Stimulated activated CD4-positive, alpha-beta T cell treated with anti-CD3 and anti-CD28 coated beads, Interleukin-12 subunit alpha, Interleukin-12 subunit beta, amount 100 ng/mL, for 24 hours (primary cell): ENCODE data around the gene TMPRSS9.
A peak's percentile ranks its signal among the peaks of the same experiment; 100 is the strongest.

Experiments used
- DNase-seq, 2 experiments: peaks; one replicate each; pipeline ENCODE4 v3.0.0-alpha.2; 2020; ENCODE audit warnings: low read depth in 2 of 2

Gene TMPRSS9

DNA sequence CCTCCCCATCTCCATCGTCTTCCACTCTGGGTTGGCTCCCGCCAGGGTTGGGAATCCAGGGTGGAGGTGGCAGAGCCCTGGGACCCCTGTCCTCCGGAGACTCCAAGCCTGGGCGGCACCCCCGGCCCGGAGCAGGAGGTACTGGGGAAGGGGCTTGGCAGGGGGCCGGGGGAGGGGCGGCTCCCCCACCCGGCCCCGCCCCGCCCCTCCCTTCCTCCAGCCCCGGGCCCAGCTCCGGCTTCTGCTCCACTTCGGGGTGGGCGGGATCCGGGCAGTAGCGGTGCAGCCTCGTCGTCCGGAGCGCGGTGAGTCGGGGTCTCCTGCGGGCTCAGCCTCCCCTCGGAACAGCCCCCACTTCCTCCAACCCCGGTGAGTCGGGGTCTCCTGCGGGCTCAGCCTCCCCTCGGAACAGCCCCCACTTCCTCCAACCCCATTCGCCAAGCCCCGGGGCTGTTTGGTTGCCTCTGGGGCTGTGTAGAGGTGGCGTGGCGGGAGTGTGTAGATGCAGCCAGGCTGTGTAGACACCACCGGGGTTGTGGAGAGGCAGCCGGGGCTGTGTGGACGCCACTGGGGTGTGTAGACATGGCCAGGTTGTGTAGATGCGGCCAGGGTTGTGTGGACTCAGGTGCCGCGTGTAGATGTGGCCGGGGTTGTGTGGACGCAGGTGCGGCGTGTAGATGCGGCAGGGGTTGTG is at the start of gene TMPRSS9:
TSS of gene TMPRSS9 (plus strand) at position 274 of the 694 bp plus-strand sequence. CDS start 29,521 bp downstream, outside the sequence.
- no peak for DNase-seq

DNA sequence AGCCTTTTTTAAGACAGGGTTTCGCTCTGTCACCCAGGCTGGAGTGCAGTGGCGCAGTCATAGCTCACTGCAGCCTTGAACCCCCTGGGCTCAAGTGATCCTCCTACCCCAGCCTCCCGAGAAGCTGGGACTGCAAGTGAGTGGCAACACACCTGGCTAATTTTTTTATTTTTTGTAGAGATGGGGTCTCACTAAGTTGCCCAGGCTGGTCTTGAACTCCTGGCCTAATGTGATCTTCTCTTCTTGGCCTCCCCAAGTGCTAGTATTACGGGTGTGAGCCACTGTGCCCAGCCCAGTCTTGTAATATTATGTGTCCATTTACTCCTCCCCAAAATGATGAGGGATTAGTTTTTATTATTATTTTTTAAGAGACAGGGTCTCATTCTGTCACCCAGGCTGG is 49.0 kb upstream of the TMPRSS9 start:
- no peak for DNase-seq

DNA sequence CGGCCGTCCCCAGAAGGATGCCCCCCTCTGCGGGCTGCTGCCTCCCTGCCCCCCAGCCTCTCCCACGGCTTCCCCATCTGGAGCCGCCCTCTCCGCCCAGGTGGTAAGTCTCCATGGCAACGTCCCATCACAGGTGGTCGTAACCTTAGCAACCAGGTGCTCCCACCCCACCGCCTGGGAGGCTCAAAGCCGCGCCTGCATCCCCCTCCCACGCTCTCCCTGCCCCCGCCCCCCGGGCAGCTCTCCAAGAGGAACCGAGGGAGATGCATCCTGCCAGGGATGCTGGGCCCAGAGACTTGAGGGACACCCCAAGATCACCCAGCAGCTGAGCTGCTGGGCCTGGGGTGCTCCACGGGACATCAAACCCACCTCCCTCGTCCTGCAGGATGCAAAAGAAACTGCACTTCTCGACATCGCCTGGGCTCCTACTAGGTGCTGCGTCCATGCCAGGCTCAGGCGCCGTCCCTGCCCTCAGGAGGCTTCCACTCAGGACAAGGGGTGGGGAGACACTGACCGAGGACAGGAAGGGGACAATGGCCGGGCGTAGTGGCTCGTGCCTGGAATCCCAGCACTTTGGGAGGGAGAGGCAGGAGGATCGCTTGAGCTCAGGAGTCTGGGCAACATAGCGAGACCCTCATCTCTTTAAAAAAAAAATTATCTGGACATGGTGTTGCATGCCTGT is 47.1 kb upstream of the TMPRSS9 start:
- no peak for DNase-seq

DNA sequence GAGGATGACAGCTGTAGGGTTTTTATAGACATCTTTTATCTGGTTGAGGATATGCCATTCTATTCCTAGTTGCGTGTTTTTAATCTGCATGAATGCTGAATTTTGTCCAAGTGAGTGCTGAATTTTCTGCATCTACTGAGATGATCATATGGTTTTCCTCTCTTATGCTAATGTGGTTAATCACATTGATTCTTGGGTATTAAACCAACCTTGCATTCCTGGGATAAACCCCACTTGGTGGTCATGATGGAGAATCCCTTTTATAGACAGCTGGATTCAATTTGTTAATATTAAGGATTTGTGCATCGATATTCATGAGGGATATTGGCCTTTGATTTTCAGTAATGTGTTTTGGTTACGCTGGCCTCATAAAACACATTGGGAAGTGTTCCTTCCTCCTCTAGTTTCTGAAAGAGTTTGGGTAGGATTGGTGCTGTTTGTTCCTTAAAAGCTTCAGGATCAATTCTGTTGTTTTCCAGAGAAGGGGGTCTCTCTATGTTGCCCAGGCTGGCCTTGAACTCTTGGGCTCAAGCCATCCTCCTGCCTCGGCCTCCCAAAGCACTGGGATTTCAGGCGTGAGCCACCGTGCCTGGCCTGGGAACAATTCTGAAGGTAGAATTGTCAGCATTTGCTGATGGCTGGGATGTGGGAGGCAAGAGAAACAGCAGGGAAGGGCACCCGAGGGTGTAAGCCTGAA is 44.8 kb upstream of the TMPRSS9 start:
- no peak for DNase-seq

DNA sequence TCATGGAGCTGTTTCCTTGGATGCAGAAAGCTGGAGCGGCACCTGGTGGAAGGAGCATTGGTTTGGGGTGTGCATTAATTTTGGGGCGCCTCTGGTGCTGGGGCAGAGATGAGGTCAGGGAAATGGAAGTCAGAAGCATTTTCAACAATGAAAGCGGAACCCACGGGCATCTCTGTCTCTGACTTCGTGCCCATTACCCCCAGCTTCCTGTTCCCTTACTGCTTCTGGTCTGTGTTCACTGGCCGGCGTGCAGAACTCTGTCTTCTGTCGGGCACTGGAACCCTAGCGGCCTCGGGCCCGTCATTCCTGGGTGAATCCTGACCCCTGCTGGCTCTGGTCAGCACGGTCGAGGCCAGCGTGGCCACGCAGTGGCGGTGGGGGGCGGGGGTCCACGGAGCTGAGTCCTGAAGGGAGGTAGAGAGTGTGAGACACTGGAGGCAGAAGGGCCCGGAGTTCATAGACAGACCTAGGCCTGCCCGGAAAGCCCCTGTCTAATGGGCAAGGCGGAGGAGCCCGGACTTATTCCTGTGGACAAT is 44.2 kb upstream of the TMPRSS9 start:
- DNase-seq: no peak

DNA sequence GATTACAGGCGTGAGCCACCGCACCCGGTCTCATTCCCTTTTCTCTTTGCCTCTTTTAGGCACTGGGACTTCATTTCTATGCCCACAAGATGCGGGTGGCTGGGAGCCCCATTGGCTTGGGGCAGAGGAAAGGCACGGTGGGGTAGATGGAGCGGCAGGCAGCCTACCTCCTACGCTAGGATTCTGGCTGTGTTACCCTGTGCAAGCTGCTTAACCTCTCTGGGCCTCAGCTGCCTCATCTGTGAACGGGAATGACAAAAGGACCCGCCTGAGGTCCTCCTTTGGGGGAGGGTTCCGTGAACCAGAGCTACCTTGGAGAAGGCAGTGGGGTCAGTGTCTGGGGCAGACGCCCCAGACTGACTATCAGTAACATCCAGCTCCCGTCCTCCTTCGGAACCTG is 42.8 kb upstream of the TMPRSS9 start:
- no peak for DNase-seq

DNA sequence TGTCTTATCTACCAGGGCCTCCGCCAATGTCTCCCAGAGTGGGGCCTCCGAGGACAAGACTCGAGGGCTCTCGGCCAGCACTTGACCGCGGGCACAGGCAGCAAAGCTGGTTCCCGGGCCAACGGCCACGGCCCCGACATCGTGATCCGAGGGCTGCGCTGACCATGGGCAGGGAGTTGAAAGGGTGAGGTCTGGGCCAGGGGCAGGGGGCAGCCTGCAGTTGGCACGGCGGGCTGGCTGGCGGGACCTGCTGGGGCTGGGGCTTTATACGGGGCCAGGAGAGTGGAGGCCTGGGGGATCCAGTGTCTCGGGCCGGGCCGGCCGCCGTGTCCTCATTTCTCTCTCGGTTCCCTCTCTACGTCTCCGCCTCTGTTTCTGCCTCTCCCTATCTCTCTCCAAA is 42.3 kb upstream of the TMPRSS9 start:
- DNase-seq: no peak

DNA sequence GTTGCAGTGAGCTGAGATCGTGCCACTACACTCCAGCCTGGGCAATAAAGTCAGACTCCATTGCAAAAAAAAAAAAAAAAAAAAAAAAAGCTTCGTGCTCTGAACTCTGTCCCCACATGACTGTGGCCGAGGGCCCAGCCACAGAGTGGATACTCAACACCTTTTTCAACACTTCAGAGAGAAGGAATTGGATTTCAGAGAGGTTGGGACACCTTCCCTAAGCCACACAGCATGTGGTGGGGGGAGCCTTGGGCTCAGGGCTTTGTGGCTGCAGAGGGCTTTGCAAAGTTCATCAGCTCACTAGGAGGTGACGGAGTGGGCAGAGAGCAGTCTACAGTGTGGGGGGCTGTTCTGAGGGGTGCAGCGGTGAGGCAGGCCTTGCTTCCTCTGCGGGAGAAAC is 41.1 kb upstream of the TMPRSS9 start:
- DNase-seq: no peak

DNA sequence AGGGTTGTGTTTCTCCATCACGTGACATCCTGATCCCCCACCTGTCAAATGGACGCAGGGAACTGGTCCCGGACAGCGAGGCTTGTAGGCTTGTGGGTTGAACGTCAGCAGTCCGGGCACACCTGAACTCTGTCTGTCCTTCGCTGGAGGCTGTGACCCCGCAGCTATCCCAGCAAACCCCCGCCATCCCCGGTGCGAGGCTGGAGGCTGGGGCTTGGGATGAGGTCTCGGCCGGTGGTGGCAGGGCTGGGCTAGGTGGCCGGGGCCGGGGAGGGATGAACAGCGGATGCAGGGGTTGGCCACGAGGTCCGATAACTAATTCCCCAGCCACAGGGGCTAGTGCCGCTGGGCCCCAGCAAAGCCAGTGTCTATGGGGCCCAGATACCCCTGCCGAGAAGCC is 40.5 kb upstream of the TMPRSS9 start:
- DNase-seq: no peak

DNA sequence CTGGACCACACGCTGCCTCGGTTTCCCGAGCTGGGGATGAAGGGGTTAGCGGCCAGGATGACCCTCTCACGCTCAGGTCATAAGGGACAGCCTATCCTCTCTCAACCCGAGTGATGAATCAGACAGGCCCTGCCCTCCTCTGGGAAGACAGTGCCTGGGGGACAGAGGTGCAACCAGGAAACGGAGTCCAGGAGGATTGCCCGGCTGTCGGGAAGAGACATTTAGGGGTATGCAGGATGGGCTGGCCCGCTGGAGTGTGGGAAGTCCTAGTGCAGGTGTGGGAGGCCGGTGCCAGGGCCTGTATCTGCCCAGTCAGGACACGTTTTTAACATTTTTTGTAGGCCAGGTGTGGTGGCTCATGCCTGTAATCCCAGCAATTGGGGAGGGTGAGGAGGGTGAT is 40.0 kb upstream of the TMPRSS9 start:
- DNase-seq: no peak

DNA sequence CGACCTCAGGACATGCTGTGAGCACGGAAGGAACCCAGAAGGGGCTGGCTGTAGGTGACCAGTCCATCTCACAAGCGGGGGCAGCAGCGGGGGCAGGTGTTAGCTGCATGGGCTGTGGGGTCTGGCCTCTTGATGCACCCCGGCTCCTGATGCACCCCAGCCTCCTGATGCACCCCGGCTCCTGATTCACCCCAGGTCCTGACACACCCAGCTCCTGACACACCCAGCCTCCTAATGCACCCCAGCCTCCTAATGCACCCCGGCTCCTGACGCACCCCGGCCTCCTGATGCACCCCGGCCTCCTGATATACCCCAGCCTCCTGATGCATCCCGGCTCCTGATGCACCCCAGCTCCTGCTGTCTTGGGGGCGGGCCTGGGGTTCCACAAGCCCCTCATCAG is 39.1 kb upstream of the TMPRSS9 start:
- DNase-seq: no peak

DNA sequence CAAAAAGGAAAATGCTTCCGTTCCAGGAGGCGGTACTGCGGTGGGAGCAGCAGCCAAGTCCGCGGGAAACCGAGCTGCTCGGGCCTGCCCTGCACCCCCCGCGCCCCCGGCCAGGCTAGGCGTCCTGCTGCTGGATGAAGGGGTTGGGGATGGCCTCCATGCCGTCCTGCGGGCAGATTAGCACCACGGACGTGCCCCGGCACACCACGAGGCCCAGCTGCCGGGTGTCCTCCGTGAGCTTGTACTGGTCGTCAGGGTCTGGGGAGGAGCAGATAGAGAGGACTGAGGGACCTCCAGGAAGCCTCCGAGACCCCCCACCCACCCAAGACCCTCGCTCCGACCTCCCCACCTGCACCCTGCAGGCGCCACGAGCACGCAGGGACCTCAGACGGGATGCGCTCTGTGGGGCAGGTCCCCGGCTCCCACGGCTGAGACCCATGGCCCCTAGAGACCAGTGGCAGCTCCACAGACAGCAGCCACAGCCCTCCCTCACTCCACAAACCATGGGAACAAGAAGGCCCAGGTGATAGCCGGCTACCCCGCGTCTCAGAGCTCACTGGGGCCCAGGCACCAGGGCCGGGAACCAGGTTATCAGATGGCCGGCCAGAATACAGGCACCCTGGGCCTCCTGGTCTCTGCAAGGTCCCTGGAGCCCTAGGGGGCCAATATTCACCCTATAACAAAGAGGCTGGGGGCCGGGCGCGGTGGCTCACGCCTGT is 38.3 kb upstream of the TMPRSS9 start:
- no peak for DNase-seq

DNA sequence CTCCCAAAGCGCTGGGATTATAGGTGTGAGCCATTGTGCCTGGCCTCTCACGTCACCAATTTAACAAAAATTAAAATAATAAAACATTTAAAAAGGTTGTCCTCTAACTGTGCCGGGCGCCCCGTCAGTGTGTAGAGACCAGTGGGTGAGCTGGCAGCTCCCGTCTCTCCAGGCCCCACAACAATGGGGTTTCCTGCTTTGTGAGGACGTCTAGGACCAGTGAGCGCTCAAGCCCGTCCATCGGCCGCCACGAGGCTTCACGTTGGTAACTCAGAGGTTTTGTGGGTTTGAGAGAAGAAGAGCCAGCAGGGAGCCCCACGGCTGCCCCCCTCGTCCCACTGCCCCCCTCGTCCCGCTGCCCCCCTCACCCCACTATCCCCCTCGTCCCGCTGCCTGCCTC is 36.4 kb upstream of the TMPRSS9 start:
- DNase-seq: no peak

DNA sequence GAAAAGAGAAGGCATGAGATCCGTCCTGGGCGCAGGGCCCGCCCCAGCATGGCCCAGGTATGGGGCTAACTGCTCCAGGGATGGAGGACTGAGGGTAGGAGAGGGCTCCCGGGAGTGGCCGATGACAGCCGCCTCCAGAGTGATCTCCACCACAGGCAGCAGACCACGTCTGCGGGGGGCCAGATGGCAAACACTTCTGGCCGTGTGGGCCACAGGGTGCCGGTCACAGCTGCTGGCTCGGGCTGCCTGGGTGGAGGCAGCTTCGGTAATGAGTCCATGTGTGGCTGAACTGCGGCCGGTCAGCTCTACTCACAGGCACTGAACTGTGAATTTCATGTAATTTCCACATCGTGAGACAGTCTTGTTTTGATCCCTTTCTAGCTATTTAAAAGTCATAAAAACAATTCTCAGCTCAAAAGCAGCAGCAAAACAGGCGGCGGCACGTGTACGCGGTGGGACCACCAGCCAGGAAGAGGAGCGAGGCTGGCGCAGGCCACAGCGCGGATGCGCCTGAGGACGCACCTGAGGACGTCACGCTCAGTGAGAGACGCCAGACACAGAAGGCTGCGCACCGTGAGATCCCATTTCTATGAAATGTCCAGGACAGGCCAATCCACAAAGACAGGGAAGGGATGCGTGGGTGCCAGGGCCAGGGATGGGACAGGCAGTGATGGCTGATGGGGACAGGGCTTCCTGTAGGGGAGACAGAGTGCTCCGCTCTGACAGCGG is 35.7 kb upstream of the TMPRSS9 start:
- no peak for DNase-seq

DNA sequence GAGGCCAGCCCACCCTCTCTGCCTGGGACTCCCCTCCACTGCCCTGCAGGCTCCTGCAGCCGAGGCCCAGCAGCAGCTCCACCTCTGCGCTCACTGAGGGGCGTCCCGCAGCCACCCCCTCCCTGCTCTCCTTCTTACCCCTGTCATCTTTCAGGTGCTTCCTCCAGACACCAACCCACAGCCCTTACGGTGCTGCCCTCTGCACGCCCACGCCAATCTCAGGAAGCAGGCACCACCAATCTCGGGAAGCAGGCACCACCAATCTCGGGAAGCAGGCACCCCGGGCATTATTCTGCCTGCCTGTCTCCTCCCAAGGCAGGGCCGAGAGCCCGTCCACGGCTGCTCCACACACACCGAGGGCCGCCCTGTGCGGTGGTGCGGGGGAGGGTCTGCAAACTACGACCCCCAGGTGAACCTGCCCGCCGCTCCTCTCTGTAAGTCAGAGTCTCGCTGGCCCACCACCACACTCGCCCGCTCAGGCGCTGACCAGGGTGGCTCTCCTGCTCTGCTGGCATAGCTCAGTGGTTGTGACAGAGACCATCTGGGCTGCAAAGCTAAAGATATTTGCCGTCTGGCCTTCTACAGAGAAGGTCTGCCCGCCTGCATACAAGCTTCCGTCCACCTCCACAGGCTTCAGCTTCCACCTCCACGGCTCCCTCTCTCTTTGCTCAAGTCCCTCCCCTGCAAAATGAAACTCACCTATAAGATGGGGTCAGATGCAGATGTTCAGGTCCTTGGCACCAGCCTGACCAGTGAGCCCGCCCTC is 34.6 kb upstream of the TMPRSS9 start:
- no peak for DNase-seq

DNA sequence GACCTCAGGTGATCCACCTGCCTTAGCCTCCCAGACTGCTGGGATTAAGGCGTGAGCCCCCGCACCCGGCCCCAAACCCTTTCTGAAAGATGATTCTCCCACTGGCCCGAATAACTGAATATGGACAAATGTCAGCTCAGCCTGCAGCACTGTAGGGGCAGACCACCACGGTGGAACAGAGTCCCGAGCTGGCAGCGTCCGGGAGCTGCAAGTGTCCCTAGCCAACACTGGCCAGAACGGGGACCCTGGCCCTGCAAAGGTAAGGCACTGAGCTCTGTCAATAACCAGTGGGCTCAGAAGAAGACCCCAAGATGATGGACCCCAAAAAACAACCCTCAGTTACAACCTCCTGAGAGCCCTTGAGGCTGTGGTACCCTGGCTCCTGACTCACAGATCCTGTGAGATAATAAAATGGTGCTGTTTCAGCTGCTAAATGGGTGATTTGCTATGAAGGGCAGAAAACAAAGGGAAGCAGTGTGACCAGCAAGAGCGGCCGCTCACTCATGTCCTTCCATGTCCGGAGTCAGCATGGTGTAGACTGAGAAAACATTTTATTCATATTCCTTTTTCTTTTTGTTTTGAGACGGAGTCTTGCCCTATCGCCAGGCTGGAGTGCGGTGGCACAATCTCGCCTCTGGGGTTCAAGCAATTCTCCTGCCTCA is 33.2 kb upstream of the TMPRSS9 start:
- DNase-seq: no peak

DNA sequence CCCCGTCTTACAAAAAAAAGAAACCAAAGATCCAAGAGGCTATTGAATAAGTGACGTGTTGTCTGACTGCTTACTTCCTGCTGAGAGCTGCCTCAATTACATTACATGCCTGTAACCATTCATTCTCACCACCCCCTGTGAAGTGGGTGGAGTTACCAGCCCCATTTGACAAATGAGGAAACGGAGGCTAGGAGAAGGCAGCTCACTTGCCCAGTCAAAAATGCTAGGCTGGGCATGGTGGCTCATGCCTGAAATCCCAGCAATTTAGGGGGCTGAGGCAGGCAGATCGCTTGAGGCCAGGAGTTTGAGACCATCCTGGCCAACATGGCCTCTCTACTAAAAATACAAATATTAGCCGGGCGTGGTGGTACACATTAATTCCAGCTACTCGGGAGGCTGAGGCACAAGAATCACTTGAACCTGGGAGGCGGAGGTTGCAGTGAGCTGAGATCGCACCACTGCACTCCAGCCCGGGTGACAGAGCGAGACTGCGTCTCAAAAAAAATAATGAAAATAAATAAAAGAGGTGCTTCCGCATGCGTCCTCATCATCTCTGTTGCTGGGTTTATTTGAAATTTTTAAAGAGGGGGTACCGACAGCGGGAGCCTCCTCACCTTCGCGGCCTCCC is 32.2 kb upstream of the TMPRSS9 start:
- DNase-seq: peak; percentile 48 to 63

DNA sequence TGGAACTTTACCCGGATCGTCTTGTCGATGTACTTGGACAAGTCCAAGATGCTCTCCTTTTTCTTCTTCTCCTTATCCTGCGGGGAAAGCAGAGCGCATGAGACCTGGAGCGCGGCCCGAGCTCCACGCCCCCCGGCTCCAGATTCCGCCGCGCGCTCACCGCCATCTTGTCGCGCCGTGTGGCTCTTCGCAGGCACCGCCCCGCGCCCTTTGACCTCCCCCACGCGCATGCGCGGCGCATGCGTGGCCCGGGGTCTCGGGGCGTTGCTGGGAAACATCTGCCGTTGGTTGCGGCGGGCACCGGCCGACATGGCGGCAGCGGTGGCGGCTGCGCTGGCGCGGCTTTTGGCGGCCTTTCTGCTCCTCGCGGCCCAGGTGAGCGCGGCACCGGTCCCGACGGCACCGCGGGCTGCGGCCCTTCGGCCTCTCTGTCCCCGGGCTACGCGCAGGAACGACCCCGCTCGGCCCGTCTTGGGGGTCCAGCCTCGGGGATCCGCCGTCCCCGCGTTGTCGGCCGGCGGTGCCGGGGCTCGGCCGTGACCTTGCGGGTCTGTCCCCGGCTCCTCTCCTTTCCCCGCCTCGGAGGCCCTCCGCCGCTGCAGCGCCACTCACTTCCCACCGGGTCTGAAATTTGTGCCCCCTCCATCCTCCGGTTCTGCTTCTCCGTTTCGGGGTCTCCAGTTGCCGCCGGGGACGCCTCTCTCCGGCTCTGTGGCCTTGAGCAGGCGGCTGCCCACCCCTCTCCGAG is 31.5 kb upstream of the TMPRSS9 start, which contains the start of the genes LSM7 and SPPL2B:
TSS of gene LSM7 (minus strand) at position 186 of the 748 bp plus-strand sequence. CDS start at position 166, 20 bp downstream.
TSS of gene SPPL2B (plus strand) at position 284 of the 748 bp plus-strand sequence. CDS start at position 310, 26 bp downstream.
- peak; percentile 85 to 86 for DNase-seq

DNA sequence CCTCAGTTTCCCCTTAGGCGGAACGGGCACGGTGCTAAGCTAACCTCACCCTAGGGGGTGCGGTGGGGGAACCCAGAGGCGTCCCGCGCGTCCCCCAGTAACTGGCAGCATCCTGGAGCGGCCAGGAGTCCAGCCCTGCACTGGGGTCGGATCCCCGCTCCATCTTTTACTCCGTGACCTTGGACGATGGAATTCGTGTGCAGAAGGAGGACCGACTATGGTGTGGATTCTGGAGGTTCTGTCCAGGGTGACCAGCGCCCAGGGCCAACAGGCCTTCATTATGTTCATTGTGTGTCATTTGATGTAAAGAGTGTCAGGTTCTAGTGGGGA is 31.0 kb upstream of the TMPRSS9 start:
- DNase-seq: no peak
